Natural killer cell treated with Interleukin-12 subunit alpha and Interleukin-12 subunit beta and Interleukin-15 and Interleukin-18, amount 100 ng/mL, for 72 hours (primary cell): ENCODE data around the gene ESYT1. TPM values are rescaled to one million over a fixed set of nuclear protein-coding genes. Genes with fewer than 3 reads are reported as not detected.

ENCODE experiments used
- ATAC-seq, 2 donors: fragments of 150-1000 bp; cut with Tn5 transposase in 1 of 2; sonication (Bioruptor Pico), chemical (Tn5 transposase) in 1 of 2; 2 replicates each; pipeline ENCODE4 v1.10.0; 2021
- DNase-seq: peaks from one replicate; pipeline ENCODE4 v3.0.0; 2022; ENCODE audit warnings: low spot score
- H3K27ac Mint-ChIP-seq, 2 donors: 1 replicate in 1 of 2; 2 replicates in 1 of 2; pipeline ENCODE4 v1.8.0; 2022; ENCODE audit warnings: mixed read lengths in 2 of 2, mild to moderate bottlenecking in 1 of 2, moderate library complexity in 1 of 2
- H3K27me3 Mint-ChIP-seq, 2 donors: 1 replicate in 1 of 2; 2 replicates in 1 of 2; pipeline ENCODE4 v1.8.0; 2022; ENCODE audit warnings: mixed read lengths in 2 of 2
- H3K36me3 Mint-ChIP-seq: one replicate; pipeline ENCODE4 v1.8.0; 2022; ENCODE audit warnings: mixed read lengths
- H3K4me1 Mint-ChIP-seq, 2 donors: 1 replicate in 1 of 2; 2 replicates in 1 of 2; pipeline ENCODE4 v1.8.0; 2022; ENCODE audit warnings: low read depth in 2 of 2, mixed read lengths in 2 of 2, mild to moderate bottlenecking in 1 of 2
- H3K4me3 Mint-ChIP-seq: one replicate; pipeline ENCODE4 v1.8.0; 2022; ENCODE audit warnings: mixed read lengths
- H3K9me3 Mint-ChIP-seq: 2 replicates; pipeline ENCODE4 v1.8.0; 2022; ENCODE audit warnings: mixed read lengths
- total RNA-seq, 2 donors: library from RNA; stranded (reverse); gene quantifications; one replicate each; pipeline ENCODE4 v1.2.3, GENCODE V29; 2022

ESYT1 gene
- total RNA-seq, 2 donors from 2014 or later = 89.3 to 120 TPM

DNA sequence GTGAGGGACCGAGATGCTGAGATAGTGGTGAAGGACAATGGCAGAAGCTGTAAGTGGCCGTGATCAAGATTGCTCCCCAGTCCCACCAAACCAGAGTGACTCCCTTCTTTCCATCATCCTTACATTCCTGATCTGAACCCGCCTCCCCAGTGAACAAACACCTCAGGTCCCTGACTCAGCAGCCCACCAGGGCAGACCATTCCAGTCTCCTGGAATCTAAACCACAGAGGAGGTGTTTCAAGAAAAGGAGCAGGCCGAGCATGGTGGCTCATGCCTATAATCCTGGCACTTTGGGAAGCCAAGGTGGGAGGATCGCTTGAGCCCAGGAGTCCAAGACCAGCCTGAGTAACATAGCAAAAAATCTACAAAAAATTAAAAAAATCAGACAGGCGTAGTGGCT, 41.5 kb upstream of the ESYT1 start:
- H3K4me1 Mint-ChIP-seq = no peaks in the 10 kb centered on the region
- no peak for ATAC-seq
- DNase-seq = no peak
- no peaks in the 10 kb centered on the region for H3K36me3 Mint-ChIP-seq
- no peaks in the 10 kb centered on the region for H3K9me3 Mint-ChIP-seq
- H3K27ac Mint-ChIP-seq = no peak overlapping the region
- H3K4me3 Mint-ChIP-seq = no peak overlapping the region
- peaks cover 0 to 2% of the 10 kb centered on the region in 2 donors for H3K27me3 Mint-ChIP-seq

DNA sequence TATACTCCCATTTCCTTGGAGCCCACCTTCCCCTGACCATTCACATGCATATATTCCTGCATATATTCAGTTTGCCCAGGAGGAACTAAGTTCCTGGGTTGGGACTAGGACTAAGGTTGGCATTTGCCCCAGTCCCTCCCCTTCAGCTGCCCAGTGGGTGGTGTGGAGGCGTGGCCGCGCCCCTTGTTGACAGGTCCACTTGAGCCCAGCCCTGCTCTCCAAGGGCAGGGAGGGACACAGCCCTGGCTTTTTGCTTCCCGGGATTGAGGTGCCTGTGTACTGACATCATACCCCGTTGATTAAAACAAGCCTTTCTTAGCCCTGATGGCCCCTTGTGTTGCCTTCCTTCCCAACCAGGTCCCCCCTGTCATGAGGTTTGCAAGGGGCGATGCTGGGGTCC, 40.8 kb upstream of the ESYT1 start:
- H3K4me1 Mint-ChIP-seq = no peaks in the 10 kb centered on the region
- peaks cover 0 to 2% of the 10 kb centered on the region in 2 donors for H3K27me3 Mint-ChIP-seq
- H3K36me3 Mint-ChIP-seq = no peaks in the 10 kb centered on the region
- H3K4me3 Mint-ChIP-seq = no peak overlapping the region
- DNase-seq (no peak), ATAC-seq (no peak)
- H3K27ac Mint-ChIP-seq = no peak overlapping the region
- H3K9me3 Mint-ChIP-seq = no peaks in the 10 kb centered on the region

DNA sequence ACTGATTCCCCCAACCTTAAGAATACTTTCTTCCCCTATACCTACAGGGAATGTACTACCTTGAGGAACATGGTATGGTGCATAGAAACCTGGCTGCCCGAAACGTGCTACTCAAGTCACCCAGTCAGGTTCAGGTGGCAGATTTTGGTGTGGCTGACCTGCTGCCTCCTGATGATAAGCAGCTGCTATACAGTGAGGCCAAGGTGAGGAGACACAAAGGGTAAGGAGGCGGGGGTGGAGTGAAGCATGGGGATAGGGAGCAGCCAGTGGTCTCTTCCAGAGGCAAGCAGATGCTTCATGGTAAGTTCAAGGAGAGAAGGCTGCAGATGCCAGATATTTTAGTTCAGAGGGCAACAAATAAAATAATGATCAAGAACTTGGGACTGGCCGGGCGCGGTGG, 30.3 kb upstream of the ESYT1 start:
- no peak for ATAC-seq
- H3K27ac Mint-ChIP-seq = no peak overlapping the region
- peaks cover 6 to 11% of the 10 kb centered on the region in 2 donors for H3K27me3 Mint-ChIP-seq
- peaks cover 9 to 14% of the 10 kb centered on the region in 2 donors for H3K4me1 Mint-ChIP-seq
- no peak for DNase-seq
- H3K4me3 Mint-ChIP-seq = no peak overlapping the region
- H3K36me3 Mint-ChIP-seq = no peaks in the 10 kb centered on the region
- H3K9me3 Mint-ChIP-seq = no peaks in the 10 kb centered on the region

DNA sequence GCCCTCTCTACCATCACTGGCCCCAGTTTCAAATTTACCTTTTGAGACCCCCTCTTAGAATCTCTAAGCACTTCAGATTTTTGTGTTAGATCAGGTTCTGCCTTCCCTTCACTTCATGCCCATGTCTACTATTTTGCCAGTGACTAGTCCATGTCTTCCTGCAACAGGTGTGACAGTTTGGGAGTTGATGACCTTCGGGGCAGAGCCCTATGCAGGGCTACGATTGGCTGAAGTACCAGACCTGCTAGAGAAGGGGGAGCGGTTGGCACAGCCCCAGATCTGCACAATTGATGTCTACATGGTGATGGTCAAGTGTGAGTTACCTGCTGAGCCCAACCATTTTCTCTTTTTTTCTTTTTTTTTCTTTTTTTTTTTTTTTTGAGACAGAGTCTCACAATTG, 29.5 kb upstream of the ESYT1 start:
- Mint-ChIP-seq H3K9me3 (no peaks in the 10 kb centered on the region), H3K4me1 (peaks cover 18 to 22% of the 10 kb centered on the region in 2 donors), H3K36me3 (no peaks in the 10 kb centered on the region), H3K27ac (no peak overlapping the region), H3K27me3 (peaks cover 0 to 8% of the 10 kb centered on the region in 2 donors), H3K4me3 (no peak overlapping the region)
- DNase-seq (no peak), ATAC-seq (no peak)

DNA sequence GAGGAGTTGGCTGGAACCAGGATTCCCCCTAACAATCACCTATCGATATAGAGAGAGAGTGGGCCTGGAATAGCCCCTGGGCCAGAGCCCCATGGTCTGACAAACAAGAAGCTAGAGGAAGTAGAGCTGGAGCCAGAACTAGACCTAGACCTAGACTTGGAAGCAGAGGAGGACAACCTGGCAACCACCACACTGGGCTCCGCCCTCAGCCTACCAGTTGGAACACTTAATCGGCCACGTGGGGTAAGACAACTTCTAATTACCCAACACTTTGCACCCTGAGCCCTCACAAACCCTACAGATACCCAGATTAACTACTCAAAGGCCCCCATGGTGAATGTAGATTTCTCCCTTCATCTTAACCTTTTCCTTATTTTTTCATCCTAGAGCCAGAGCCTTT, 28.3 kb upstream of the ESYT1 start:
- peaks cover 4% of the 10 kb centered on the region for H3K36me3 Mint-ChIP-seq
- H3K4me3 Mint-ChIP-seq = no peak overlapping the region
- H3K27me3 Mint-ChIP-seq = peaks cover 0 to 8% of the 10 kb centered on the region in 2 donors
- no peak overlapping the region for H3K27ac Mint-ChIP-seq
- ATAC-seq = no peak
- peaks cover 29 to 31% of the 10 kb centered on the region in 2 donors for H3K4me1 Mint-ChIP-seq
- H3K9me3 Mint-ChIP-seq = no peaks in the 10 kb centered on the region
- DNase-seq = no peak

DNA sequence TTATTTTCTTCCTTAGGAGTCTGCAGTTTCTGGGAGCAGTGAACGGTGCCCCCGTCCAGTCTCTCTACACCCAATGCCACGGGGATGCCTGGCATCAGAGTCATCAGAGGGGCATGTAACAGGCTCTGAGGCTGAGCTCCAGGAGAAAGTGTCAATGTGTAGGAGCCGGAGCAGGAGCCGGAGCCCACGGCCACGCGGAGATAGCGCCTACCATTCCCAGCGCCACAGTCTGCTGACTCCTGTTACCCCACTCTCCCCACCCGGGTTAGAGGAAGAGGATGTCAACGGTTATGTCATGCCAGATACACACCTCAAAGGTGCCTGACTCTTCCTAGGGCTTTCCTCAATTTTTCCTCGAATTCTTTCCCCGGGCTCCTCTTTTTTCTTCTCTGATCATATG, 27.0 kb upstream of the ESYT1 start:
- Mint-ChIP-seq H3K27ac (peak overlapping the region in 1 of 2 donors; percentile 64), H3K4me3 (no peak overlapping the region), H3K4me1 (peaks cover 39 to 41% of the 10 kb centered on the region in 2 donors), H3K27me3 (peaks cover 0 to 8% of the 10 kb centered on the region in 2 donors), H3K9me3 (no peaks in the 10 kb centered on the region), H3K36me3 (peaks cover 13% of the 10 kb centered on the region)
- peak; percentile 49 for DNase-seq
- ATAC-seq = no peak

DNA sequence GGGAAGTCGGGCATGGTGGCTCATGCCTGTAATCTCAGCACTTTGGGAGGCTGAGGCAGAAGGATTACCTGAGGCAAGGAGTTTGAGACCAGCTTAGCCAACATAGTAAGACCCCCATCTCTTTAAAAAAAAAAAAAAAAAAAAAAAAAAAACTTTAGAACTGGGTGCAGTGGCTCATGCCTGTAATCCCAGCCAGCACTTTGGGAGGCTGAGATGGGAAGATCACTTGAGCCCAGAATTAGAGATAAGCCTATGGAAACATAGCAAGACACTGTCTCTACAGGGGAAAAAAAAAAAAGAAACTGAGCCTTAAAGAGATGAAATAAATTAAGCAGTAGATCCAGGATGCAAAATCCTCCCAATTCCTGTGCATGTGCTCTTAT, 25.4 kb upstream of the ESYT1 start:
- H3K9me3 Mint-ChIP-seq = no peaks in the 10 kb centered on the region
- DNase-seq (no peak), ATAC-seq (no peak)
- H3K4me1 Mint-ChIP-seq = peaks cover 46 to 54% of the 10 kb centered on the region in 2 donors
- H3K36me3 Mint-ChIP-seq = peaks cover 26% of the 10 kb centered on the region
- peak overlapping the region; percentile 86 to 98 for H3K27ac Mint-ChIP-seq
- peaks cover 0 to 1% of the 10 kb centered on the region in 2 donors for H3K27me3 Mint-ChIP-seq
- H3K4me3 Mint-ChIP-seq = peak overlapping the region; percentile 97

DNA sequence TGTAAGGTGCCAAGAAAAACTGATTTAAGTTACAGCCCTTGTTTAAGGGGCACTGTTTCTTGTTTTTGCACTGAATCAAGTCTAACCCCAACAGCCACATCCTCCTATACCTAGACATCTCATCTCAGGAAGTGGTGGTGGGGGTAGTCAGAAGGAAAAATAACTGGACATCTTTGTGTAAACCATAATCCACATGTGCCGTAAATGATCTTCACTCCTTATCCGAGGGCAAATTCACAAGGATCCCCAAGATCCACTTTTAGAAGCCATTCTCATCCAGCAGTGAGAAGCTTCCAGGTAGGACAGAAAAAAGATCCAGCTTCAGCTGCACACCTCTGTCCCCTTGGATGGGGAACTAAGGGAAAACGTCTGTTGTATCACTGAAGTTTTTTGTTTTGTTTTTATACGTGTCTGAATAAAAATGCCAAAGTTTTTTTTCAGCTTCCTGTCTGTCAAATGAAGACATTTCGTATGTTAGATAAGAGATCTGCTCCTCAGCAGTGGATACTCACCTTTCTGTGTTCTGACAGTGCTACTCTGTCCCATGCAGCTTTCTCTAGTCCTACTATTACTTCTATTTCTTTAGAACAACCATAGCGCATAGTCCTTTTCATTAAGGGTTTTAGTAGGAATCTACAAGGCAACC, 24.9 kb upstream of the ESYT1 start:
- Mint-ChIP-seq H3K27ac (peak overlapping the region; percentile 86 to 98), H3K9me3 (no peaks in the 10 kb centered on the region), H3K4me1 (peaks cover 46 to 54% of the 10 kb centered on the region in 2 donors), H3K36me3 (peaks cover 26% of the 10 kb centered on the region), H3K27me3 (no peaks in the 10 kb centered on the region), H3K4me3 (peak overlapping the region; percentile 97)
- DNase-seq (peak; percentile 61), ATAC-seq (no peak)

DNA sequence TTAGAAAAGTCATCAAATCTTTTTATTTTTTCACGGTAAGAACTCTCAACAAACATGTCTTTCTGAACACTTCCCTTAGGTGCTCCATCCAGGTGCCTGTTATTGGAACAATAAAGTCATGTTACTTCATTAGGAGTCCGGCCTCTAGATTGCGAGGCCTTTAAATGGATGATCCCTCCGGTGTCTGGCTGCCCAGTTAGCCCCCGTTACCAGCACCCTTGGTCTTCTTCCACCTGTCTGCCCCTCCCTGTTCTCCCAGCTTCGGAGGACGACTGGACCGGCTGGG, 24.3 kb upstream of the ESYT1 start:
- Mint-ChIP-seq H3K36me3 (peaks cover 26% of the 10 kb centered on the region), H3K27ac (peak overlapping the region; percentile 86 to 98), H3K4me3 (peak overlapping the region; percentile 97), H3K27me3 (no peaks in the 10 kb centered on the region), H3K4me1 (peaks cover 46 to 54% of the 10 kb centered on the region in 2 donors), H3K9me3 (no peaks in the 10 kb centered on the region)
- DNase-seq (no peak), ATAC-seq (no peak)

DNA sequence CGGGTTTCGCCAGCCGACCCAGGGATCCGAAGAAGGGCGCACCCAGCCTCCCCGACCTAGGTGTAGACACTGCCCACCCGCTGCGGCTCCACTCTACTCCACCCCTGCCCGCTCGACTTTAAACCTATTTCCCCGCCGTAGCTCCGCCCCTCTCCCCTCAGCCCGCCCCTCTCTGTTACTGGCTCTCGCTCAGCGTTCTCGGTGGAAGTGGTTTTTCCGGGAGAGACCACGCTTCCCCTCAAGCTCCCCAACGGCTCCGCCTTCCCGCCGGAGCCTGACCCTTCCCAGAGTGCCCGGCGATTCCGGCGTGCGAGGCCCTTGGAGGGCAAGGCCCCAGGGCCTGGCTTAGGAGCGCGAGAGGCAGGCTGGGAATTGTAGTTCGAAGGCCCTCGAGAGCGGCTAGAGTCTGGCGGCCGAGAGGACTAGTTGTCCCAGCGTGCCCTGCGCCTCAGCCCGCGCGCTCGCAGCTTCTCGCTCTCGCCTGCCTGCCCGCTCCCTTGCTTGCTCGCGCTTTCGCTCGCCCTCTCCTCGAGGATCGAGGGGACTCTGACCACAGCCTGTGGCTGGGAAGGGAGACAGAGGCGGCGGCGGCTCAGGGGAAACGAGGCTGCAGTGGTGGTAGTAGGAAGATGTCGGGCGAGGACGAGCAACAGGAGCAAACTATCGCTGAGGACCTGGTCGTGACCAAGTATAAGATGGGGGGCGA, 23.8 kb upstream of the ESYT1 start, which contains the start of gene PA2G4:
PA2G4 (plus strand) TSS at position 451 of the 706 bp plus-strand sequence; CDS start at position 630, 179 bp downstream.
- Mint-ChIP-seq H3K4me1 (peaks cover 46 to 54% of the 10 kb centered on the region in 2 donors), H3K27me3 (no peaks in the 10 kb centered on the region), H3K4me3 (peak within 1 kb of the TSS; percentile 97), H3K27ac (peak within 1 kb of the TSS; percentile 86 to 98), H3K36me3 (peaks cover 26% of the 10 kb centered on the region), H3K9me3 (no peaks in the 10 kb centered on the region)
- peak; percentile 99 for DNase-seq
- peak; percentile 97 to 98 for ATAC-seq

DNA sequence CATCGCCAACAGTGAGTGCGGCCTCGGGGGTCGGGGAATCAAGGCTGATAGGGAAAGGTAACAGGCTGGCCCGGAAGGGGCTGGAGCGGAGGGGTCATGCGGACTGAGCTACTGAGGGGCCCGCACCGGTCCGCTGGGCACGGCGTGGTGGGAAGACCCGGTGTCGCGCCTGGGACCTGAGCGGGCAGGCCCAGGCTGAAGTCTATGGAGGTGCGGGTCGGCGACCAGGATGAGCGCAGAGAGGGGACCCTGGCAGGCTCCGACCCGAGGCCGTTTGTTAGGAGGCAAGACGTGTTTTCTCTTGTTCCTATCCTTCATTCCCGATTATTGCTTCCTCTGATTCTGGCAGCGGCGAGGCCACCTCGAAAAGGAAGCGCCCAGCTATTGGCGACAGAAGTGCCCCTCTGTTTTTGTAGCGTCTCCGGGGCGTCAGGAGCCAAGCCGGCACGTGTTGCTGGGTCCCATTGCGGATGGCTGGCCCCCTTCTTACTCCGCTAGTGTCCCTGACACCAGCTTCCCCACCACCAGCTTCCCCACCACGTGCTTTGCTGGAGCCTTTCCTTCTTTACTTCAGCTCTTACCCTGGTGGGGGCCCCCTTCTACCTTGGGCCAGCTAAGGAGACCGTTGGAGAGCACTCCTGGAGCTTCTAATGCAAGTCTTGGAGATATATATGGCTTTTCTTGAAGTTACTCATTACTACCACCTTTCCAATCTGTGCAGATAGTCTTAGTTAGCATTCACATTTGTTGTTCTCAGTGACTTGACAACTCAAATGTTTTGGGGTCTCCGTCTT, 23.1 kb upstream of the ESYT1 start:
- DNase-seq = peak; percentile 68
- Mint-ChIP-seq H3K36me3 (peaks cover 27% of the 10 kb centered on the region), H3K4me1 (peaks cover 46 to 54% of the 10 kb centered on the region in 2 donors)

DNA sequence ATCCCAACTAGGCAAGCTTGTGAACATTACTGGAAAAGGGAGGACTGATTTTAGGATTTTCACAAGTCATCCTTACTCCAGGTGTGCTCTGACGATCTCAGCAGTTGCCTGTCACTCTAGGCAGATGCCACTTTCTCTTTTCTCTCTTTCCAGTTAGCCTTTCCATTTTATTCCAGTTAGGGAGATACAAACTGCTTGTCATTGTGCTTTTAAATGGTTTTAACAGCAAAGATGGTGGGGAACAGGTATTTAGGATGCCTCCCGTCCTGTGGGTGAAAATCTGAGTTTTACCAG, 22.5 kb upstream of the ESYT1 start:
- Mint-ChIP-seq H3K4me1 (peaks cover 46 to 54% of the 10 kb centered on the region in 2 donors), H3K27ac (peak overlapping the region; percentile 86 to 98), H3K4me3 (peak overlapping the region; percentile 97), H3K36me3 (peaks cover 32% of the 10 kb centered on the region), H3K9me3 (no peaks in the 10 kb centered on the region), H3K27me3 (no peaks in the 10 kb centered on the region)
- DNase-seq = no peak
- no peak for ATAC-seq

More for the DNA sequence above, 23.1 kb upstream of the ESYT1 start:
- peak; percentile 11 to 31 for ATAC-seq
- Mint-ChIP-seq H3K9me3 (no peaks in the 10 kb centered on the region), H3K4me3 (peak overlapping the region; percentile 97), H3K27ac (peak overlapping the region; percentile 86 to 98), H3K27me3 (no peaks in the 10 kb centered on the region)

DNA sequence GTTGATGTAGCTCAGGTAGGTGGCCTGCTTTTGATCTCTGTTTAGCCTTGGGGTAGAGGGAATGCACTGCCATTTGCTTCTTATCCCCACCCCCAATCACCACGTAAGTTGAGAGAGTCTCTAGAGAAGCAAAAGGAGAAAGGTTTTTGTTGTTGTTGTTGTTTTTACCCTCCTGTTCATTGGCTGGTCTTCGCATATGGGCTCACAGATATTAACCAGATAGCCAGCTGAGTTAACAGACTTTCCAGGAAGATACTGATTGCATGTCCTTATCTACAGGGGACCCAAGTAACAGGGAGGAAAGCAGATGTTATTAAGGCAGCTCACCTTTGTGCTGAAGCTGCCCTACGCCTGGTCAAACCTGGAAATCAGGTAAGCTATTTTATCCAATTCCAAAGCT, 20.8 kb upstream of the ESYT1 start:
- Mint-ChIP-seq H3K27me3 (no peaks in the 10 kb centered on the region), H3K36me3 (peaks cover 42% of the 10 kb centered on the region), H3K4me3 (peak overlapping the region; percentile 97), H3K9me3 (no peaks in the 10 kb centered on the region), H3K27ac (peak overlapping the region; percentile 86 to 98), H3K4me1 (peaks cover 42 to 45% of the 10 kb centered on the region in 2 donors)
- no peak for DNase-seq
- no peak for ATAC-seq

DNA sequence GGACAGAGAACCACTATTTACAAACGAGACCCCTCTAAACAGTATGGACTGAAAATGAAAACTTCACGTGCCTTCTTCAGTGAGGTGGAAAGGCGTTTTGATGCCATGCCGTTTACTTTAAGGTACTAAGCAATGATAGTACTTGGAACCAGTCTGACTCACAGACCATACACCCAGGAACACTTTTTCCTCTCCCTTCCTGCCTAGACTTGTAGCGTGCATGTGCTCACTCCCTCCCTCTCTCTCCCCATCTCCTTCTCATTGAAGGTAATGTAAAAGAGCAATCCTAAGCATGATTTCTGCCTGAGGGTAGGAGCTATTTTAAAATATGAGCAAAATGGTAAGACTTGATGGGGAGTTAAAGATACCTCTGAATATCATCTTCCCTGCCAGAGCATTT, 17.5 kb upstream of the ESYT1 start:
- no peak for ATAC-seq
- Mint-ChIP-seq H3K36me3 (peaks cover 46% of the 10 kb centered on the region), H3K9me3 (no peaks in the 10 kb centered on the region), H3K27ac (no peak overlapping the region), H3K4me1 (peaks cover 12 to 24% of the 10 kb centered on the region in 2 donors), H3K27me3 (no peaks in the 10 kb centered on the region), H3K4me3 (no peak overlapping the region)
- DNase-seq = peak; percentile 49
